Measurements from ENCODE around the gene DAB2IP.

DAB2IP gene

DNA sequence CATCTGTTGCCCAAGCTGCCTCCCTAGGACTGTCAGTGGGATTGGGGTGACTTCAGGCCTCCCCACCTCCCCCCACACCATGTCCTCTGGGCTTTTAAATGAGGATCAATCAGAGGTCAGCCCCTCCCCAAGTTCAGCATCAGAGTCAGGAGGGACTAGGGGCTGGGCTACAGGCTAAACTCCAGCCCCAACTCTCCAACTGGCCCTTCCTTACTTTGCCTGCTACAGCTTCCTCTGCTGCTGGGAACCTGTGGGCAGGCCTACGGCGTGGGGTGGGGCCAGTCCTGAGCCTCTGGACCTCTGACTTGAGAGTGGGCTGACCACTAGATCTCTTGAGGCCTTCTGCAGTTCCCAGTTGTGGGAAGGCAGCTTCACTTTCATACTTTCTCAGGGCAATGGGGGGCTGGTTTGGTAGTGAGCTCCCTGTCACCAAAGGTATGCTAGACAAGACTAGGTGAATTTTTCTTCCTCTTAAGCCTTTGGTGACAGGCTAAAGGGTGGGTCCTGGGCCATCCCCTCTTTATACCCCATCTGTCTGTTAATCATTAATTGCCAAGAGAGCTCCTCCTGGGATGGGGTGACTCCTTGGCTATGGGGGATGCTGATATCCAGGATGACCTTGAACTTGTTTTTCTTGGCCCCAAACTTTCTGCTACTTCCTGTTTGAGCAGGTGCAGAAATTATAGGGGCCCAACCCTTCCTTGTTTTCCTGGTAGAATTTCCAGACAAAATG is 10.8 kb upstream of the DAB2IP start:
- Histone ChIP-seq H3K36me3 (ENCODE audit: insufficient read depth, low read length) (no peaks in the 10 kb centered on the region), H3K9ac (ENCODE audit: low read length) (no peak overlapping the region)

DNA sequence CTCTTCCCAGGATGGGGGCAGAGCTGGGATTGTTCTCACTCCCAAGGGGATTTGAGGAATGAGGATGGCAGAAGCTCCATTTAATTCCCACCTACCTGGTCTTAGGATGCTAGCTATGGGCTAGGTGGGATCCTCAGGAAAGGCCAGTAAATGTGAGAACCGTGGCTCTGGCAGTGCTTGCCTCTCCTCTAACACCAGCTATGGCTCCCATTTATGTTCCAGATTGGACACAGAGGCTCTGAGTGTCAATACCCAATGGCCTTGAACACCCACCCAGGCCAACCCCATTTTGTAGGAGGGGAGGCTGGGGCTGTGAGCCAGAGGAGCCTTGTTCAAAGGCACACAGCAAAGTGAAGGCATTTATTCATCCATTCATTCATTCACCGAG is 10.2 kb upstream of the DAB2IP start:
- no peak for TF ChIP-seq EZH2 (IDR thresholded peaks at IDR 0.05; ENCODE audit: borderline replicate concordance, low read length)
- TF ChIP-seq, protein P1, sequence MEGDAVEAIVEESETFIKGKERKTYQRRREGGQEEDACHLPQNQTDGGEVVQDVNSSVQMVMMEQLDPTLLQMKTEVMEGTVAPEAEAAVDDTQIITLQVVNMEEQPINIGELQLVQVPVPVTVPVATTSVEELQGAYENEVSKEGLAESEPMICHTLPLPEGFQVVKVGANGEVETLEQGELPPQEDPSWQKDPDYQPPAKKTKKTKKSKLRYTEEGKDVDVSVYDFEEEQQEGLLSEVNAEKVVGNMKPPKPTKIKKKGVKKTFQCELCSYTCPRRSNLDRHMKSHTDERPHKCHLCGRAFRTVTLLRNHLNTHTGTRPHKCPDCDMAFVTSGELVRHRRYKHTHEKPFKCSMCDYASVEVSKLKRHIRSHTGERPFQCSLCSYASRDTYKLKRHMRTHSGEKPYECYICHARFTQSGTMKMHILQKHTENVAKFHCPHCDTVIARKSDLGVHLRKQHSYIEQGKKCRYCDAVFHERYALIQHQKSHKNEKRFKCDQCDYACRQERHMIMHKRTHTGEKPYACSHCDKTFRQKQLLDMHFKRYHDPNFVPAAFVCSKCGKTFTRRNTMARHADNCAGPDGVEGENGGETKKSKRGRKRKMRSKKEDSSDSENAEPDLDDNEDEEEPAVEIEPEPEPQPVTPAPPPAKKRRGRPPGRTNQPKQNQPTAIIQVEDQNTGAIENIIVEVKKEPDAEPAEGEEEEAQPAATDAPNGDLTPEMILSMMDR (IDR thresholded peaks at IDR 0.05; ENCODE audit: low read length) = no peak
- no peaks in the 10 kb centered on the region for H3F3A ChIP-seq (ENCODE audit: insufficient read depth, low read length)
- H3K4me3 ChIP-seq (ENCODE audit: low read depth, low read length, poor library complexity, severe bottlenecking) = no peak overlapping the region
- H3K4me2 ChIP-seq (ENCODE audit: low read length) = no peak overlapping the region
- no peaks in the 10 kb centered on the region for H3K27me3 ChIP-seq (ENCODE audit: insufficient read depth, low read length)
- H3K27ac ChIP-seq (ENCODE audit: low read depth, low read length, poor library complexity, severe bottlenecking) = no peak overlapping the region
- H3K9me3 ChIP-seq (ENCODE audit: low read length) = no peaks in the 10 kb centered on the region
- no peaks in the 10 kb centered on the region for H3K9me2 ChIP-seq (ENCODE audit: low read depth, low read length)
- H3K79me2 ChIP-seq (ENCODE audit: insufficient read depth, low read length) = no peaks in the 10 kb centered on the region
- no peaks in the 10 kb centered on the region for H4K20me1 ChIP-seq (ENCODE audit: insufficient read depth, low read length)
- no peak overlapping the region for H2AFZ ChIP-seq (ENCODE audit: low read length)
- H3K4me1 ChIP-seq (ENCODE audit: insufficient read depth, low read length, severe bottlenecking) = no peaks in the 10 kb centered on the region
- H3K36me3 ChIP-seq (ENCODE audit: insufficient read depth, low read length) = no peaks in the 10 kb centered on the region
- no peak overlapping the region for H3K9ac ChIP-seq (ENCODE audit: low read length)

More for the DNA sequence above, 10.8 kb upstream of the DAB2IP start:
- Histone ChIP-seq H3K4me3 (ENCODE audit: low read depth, low read length, poor library complexity, severe bottlenecking) (no peak overlapping the region), H4K20me1 (ENCODE audit: insufficient read depth, low read length) (no peaks in the 10 kb centered on the region), H3K79me2 (ENCODE audit: insufficient read depth, low read length) (no peaks in the 10 kb centered on the region), H2AFZ (ENCODE audit: low read length) (no peak overlapping the region), H3K4me1 (ENCODE audit: insufficient read depth, low read length, severe bottlenecking) (no peaks in the 10 kb centered on the region), H3K27ac (ENCODE audit: low read depth, low read length, poor library complexity, severe bottlenecking) (no peak overlapping the region), H3F3A (ENCODE audit: insufficient read depth, low read length) (no peaks in the 10 kb centered on the region), H3K9me3 (ENCODE audit: low read length) (no peaks in the 10 kb centered on the region), H3K4me2 (ENCODE audit: low read length) (no peak overlapping the region), H3K27me3 (ENCODE audit: insufficient read depth, low read length) (no peaks in the 10 kb centered on the region), H3K9me2 (ENCODE audit: low read depth, low read length) (no peaks in the 10 kb centered on the region)
- TF ChIP-seq, protein P1 (IDR thresholded peaks at IDR 0.05; ENCODE audit: low read length) = no peak
- no peak for TF ChIP-seq EZH2 (IDR thresholded peaks at IDR 0.05; ENCODE audit: borderline replicate concordance, low read length)

DNA sequence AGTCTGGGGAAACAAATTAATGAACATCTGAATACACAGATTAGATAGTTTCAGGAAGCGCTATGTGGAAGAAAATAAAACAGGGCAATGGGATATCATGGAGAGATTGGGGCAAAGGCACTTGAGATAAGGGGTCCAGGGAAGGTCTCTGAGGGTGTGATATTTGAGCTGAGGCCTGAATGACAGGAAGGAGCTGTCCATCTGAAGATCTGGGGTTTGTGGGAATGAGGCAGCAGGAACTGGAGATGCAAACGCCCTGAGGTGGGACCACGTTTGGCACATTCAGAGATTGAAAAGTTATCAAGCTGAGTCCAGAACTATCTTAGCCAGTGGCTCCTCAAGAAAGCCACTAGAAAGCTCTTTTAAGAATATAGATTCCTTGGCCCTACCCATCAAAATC is 8.7 kb upstream of the DAB2IP start:
- no peaks in the 10 kb centered on the region for H3K9me2 ChIP-seq (ENCODE audit: low read depth, low read length)
- H3K27me3 ChIP-seq (ENCODE audit: insufficient read depth, low read length) = no peaks in the 10 kb centered on the region
- no peak overlapping the region for H3K4me2 ChIP-seq (ENCODE audit: low read length)
- no peaks in the 10 kb centered on the region for H3K9me3 ChIP-seq (ENCODE audit: low read length)
- no peaks in the 10 kb centered on the region for H4K20me1 ChIP-seq (ENCODE audit: insufficient read depth, low read length)
- H3K4me1 ChIP-seq (ENCODE audit: insufficient read depth, low read length, severe bottlenecking) = no peaks in the 10 kb centered on the region
- no peak overlapping the region for H3K27ac ChIP-seq (ENCODE audit: low read depth, low read length, poor library complexity, severe bottlenecking)
- H2AFZ ChIP-seq (ENCODE audit: low read length) = no peak overlapping the region
- TF ChIP-seq, protein P1 (IDR thresholded peaks at IDR 0.05; ENCODE audit: low read length) = no peak
- no peak for TF ChIP-seq EZH2 (IDR thresholded peaks at IDR 0.05; ENCODE audit: borderline replicate concordance, low read length)
- no peaks in the 10 kb centered on the region for H3K79me2 ChIP-seq (ENCODE audit: insufficient read depth, low read length)
- no peaks in the 10 kb centered on the region for H3F3A ChIP-seq (ENCODE audit: insufficient read depth, low read length)
- H3K36me3 ChIP-seq (ENCODE audit: insufficient read depth, low read length) = no peaks in the 10 kb centered on the region
- H3K9ac ChIP-seq (ENCODE audit: low read length) = no peak overlapping the region
- no peak overlapping the region for H3K4me3 ChIP-seq (ENCODE audit: low read depth, low read length, poor library complexity, severe bottlenecking)

All from OCI-LY1 (cell line).